GM21360 (cell line): Measurements from ENCODE around the gene ATP1A2.

Experiments
- ATAC-seq: cut with Tn5 transposase; IDR thresholded peaks from one replicate; pipeline ENCODE4 v1.9.1; 2021; ENCODE audit warnings: mild to moderate bottlenecking, moderate library complexity; ENCODE audit not compliant: unreplicated experiment

ATP1A2 gene

DNA sequence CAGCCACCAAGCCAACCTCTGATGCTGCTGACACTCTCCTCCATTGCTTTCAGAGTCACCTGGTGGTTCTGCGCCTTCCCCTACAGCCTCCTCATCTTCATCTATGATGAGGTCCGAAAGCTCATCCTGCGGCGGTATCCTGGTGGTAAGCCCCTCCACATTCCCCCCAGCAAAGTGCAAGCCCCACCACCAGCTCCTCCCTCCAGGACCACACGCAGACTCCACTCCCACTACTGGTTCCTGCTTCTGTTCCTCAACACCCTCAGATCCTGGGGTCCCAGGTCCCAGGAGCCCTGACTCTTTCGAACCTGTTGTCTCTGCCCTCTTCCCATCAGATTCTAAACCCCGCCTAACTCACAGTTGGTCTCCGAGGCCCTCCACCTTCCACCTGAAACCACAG lies 24.3 kb downstream of the ATP1A2 start:
- no peak for ATAC-seq

DNA sequence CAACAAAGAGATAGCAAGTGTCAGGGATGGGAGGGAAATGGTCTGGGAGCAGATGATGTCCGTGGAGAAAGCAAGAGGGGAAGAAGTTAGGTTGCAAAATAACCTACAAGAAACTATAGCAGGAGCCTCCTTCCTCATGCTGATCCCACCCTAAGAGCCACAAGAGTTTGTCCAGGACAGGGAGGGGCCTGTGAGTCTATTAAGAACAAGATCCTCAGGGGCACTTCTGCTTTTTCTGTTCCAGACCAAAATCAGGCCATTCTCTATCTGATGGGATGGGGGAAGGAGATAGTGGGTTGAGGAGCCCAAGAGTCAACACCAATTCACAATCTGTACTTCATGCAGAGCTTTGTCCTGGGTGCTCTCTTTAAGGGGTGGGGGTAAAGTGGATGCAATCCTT lies 28.1 kb downstream of the ATP1A2 start:
- no peak for ATAC-seq

DNA sequence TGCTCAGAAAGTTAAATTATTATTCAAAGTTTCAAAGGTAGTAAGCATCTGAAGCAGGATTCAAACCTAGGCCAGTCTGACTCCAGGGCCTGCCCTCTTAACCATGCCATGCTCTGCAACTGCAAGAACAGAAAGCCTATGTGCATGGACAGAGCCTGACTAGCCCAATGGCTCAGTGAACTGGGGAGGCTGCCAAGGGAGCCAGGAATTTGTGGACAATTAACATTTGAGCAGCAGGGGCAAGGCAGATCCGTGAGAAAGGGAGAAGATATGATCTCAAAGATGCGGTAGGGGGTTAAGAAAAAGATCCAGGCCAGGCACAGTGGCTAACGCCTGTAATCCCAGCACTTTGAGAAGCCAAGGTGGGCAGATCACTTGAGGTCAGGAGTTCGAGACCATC lies 29.4 kb downstream of the ATP1A2 start:
- no peak for ATAC-seq

DNA sequence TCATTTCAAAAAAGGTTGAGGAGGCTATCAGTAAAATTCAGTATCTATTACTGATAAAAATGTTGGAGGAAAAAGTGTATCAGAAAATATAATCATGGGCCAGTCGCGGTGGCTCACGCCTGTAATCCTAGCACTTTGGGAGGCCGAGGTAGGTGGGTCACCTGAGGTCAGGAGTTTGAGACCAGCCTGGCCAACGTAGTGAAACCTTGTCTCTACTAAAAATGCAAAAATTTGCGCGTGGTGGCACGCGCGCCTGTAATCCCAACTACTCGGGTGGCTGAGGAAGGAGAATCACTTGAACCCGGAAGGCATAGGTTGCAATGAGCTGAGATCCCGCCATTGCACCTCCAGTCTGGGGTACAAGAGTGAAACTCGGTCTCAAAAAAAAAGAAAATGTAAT lies 30.5 kb downstream of the ATP1A2 start:
- no peak for ATAC-seq

DNA sequence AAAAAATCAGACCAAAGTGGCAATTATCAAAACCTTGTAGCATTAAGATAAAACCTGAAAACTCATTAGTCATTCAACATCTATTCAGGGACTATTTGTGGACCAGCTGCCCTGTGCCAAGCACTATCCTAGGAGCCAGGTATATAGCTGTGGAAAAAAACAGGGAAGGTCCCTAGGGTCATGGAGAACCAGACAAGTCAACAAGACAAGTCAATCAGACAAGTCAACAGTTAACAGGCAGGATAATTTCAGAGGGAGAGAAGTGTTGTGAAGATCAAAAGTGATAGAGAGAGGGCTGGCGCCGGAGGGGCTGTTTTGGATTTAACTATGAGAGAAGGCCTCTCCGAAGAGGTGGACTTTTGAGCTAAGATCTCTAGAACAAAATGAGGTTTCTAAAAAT lies 32.6 kb downstream of the ATP1A2 start:
- ATAC-seq: no peak

DNA sequence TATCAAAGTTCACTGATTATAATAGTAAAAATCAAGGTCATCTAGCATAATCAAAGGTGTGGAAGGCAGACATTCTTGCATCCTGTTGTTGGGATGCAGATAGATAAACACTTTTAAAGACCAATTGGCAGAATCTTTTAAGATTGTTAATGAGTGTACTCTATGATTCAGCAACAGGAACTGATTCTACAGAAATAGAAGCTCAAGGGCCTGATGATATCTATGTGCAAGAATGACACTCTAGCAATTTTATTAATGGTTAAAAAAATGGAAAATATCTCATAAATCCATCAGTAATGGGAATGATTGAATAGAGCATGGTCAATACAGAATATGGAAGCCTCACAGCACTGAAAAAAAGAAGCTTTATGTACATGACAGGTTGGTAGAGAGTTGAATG lies 33.7 kb downstream of the ATP1A2 start:
- ATAC-seq: no peak

DNA sequence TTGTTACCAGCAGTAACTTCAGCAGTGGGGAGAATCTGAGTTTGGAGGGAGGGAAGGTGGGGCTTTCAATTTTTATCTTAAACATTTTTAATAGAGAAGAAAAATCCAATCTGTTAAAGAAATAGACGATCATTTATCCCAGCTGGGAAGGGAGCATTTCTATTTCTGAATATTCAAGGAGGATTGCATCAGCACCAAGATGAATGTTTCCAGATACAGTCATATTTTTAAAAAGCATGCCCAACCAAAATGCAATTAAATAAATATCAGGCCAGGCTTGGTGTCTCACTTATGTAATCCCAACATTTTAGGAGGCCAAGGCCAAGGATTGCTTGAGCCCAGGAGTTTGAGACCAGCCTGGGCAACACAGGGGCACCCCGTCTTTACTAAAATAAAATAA lies 34.2 kb downstream of the ATP1A2 start:
- no peak for ATAC-seq

DNA sequence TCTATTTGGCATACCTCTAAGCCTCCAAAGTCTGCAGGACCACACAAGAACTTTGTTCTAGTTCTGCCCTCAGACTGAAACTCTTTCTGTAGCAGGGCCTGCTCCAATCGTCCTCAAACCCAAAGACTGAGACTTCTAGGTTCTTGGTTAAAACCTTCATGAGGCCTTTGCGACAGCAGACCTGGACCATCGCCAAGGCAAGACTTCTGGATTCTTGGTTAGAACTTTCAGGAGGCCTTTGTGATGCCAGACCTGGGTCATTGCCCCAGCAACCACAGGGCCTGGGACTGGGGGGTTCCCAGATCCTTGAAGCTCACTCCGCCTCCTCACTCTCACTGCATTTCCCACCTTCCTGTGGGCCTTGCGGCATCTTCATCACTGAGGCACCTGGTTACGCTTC lies 35.7 kb downstream of the ATP1A2 start, which contains the start of gene ATP1A4:
Gene ATP1A4, plus strand, starts transcription at position 301 of the 400 bp plus-strand sequence. CDS start 438 bp downstream, outside the sequence.
- ATAC-seq: no peak

DNA sequence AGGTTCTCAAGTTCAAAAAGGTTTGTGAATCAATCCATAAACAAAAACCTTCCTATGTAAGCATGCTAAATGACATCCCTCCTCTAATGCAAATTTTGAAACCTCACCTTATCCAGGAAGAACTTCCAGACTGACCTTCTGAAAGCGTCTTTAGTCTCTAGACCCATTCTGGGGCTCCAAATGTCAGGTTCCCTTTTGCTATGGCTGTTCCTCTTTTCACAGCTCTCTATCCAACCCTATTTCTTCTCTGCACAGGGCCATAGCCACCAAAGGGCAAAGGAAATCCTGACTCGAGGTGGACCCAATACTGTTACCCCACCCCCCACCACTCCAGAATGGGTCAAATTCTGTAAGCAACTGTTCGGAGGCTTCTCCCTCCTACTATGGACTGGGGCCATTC lies 39.2 kb downstream of the ATP1A2 start:
- ATAC-seq: no peak

DNA sequence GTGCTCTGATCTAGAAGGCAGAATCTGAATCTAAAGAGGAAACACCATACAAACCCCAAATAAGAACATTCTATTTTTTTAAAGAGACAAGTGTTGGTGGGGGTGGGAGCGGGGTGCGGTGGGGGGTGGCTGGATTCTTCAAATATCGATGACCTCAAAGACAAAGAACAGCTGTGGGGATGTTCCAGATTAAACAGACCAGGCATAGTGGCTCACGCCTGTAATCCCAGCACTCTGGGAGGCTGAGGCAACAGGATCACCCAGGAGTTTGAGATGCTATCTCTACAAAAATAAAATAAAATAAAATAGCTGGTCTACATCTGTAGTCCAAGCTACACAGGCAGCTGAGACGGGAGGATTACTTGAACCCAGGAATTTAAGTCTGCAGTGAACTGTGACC lies 40.8 kb downstream of the ATP1A2 start:
- no peak for ATAC-seq

DNA sequence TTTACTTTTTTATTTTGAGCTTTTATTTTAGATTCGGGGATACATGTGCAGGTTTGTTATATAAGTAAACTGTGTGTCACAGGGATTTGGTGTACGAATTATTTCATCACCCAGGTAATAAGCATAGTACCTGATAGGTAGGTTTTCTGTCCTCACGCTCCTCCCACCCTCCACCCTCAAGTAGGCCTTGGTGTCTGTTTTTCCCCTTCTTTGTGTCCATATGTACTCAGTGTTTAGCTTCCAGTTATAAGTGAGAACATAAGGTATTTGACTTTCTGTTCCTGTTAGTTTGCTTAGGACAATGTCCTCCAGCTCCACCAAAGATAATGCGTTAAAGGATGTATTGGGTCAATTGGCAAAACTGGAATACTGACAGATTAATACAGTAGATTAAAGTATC lies 41.6 kb downstream of the ATP1A2 start:
- no peak for ATAC-seq

DNA sequence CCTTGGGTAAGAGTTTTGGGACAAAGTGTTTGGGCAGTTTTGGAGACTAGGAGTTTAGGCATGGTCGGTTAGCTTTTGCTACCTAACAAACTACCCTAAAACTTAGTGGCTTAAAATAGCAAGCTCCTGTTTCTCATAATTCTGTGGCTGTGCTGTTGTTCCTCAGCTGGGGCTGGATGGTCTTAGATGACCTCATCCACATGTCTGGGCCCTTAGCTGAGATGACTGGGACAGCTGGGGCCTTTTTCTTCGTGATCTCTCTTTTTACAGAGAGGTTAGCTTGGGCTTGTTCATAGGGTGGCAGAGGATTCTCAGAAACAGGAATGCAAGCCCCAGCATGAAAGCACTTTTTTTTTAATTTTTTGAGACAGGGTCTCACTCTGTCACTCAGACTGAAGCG lies 42.5 kb downstream of the ATP1A2 start:
- no peak for ATAC-seq

DNA sequence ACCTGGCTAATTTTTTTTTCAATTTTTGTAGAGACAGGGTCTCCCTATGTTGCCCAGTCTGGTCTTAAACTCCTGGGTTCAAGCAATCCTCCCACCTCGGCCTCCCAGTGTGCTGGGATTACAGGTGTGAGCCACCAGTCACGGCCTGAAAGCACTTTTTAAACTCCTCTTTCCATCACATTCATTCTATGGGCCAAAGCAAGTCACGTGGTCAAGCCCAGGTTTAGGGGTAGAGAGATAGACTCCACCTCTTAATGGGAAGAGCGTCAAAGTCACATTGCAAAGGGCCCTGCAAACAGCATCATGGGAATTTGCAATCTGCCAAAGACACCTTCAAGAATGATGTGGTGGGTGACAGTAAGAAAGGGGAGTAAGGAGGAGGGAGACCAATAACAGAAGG lies 43.0 kb downstream of the ATP1A2 start:
- ATAC-seq: no peak

DNA sequence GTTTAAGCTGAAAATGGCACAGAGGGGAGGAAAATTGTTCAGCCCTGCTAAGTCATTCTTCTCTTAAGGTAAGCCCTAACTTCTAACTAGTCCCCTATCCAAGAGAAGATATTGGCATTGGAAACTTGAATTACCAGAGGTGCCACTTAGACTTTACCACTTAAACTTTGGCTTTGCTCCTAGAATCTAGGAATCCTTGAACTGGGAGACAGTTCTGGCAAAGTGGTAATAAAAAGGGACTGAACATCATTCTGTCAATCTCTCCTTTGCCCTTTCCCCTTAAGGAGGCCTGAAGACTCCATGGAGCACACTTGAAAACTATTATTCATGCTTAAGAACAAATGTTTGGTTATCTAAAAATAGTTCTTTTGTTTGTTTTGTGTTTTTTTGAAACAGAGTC lies 44.3 kb downstream of the ATP1A2 start:
- no peak for ATAC-seq

DNA sequence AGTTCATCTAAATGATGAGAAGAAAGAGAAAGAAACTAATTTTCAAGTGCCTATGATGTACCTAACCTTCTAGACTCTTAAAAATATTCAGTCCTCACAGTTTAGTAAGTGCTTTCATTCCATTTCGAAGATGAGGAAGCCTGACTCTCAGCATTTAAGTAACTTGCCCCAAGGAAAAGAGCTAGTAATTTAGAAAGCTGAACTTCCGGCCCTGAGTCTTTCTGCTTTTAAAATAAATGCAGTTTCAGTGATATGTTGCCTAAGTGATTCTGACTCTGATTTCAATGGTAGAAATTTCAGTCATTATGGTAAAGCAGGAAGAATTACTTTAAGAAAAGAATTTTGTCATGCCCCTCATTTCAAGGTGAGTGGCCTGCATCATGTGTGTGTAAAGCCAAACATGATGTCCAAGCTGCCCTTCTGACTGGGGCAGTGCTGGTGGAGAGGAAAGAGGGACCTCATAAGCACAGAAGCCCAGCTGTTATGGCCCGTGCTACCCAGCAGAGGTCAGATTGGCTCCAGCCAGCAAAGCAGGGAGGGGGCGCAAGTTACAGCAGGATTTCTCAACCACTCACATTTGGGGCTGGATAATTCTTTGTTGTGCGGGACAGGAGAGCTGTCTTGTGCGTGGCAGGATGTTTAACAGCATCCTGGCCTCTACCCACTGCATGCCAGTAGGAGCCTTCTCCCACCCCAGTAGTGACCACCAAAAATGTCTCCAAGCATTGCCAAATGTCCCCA lies 46.6 kb downstream of the ATP1A2 start:
- no peak for ATAC-seq

DNA sequence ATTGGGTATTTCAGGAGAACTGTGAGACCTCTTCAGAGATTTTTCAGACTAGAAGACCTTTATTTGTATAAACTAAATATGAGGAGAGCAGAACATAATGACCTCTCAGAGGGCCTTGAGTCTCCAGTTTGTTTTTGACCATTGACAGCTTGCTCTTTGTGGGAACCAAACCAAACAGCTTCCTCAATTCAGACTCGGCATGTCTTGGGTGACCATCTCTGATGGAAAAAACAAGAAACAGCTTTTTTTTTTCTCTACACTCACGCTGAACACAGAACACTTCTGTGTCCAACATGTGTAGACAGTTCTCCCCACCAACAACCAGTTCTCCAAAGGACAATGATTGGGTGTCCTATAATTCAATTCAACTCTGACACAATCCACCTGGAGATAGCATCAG lies 47.4 kb downstream of the ATP1A2 start:
- no peak for ATAC-seq

DNA sequence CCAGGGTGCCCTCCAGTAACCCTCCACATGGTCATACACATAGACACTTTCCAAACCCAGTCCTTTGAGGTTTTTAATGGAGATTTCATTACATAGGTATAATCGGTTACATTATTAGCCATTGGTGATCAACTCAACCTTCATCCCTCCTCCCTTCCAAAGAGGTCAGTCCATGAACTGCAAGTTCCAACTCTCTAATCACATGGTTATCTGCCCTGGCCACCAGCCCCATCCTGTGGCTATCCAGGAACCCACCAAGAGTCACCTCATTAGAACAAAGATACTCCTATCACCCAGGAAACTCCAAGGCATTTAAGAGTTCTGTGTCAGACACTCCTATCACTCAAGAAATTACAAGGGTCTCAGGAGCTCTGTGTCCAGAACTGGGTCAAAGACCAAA lies 48.1 kb downstream of the ATP1A2 start:
- ATAC-seq: no peak

DNA sequence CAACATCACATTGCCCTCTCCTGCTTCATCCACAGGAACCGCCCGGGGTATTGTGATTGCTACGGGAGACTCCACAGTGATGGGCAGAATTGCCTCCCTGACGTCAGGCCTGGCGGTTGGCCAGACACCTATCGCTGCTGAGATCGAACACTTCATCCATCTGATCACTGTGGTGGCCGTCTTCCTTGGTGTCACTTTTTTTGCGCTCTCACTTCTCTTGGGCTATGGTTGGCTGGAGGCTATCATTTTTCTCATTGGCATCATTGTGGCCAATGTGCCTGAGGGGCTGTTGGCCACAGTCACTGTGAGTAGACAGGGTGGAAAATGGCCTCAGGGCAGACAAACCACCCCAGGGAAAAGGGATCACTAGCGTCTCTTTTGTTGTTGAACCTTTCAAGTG lies 48.6 kb downstream of the ATP1A2 start:
- ATAC-seq: no peak

DNA sequence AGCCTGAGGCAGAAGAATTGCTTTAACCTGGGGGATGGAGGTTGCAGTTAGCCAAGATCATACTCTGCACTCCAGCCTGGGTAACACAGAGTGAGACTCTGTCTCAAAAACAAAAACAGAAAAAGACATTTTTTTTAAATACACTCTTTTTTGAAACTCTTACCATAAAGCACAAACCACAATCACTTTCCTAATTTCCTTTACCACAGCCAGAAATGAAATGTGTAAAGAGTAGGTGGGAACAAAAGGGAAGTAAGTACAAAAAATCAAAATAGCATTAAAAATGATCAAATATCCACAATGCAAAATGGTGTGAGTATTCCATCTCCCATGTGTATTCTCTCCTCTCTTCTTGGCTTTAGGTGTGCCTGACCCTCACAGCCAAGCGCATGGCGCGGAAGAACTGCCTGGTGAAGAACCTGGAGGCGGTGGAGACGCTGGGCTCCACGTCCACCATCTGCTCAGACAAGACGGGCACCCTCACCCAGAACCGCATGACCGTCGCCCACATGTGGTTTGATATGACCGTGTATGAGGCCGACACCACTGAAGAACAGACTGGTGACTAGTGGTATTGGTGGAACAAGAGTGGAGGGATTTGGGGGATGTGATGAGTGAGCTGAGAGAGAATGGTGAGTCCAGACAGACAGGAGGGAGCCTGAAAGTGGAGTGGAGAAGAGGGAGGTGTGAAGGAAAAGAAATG lies 50.8 kb downstream of the ATP1A2 start:
- no peak for ATAC-seq

DNA sequence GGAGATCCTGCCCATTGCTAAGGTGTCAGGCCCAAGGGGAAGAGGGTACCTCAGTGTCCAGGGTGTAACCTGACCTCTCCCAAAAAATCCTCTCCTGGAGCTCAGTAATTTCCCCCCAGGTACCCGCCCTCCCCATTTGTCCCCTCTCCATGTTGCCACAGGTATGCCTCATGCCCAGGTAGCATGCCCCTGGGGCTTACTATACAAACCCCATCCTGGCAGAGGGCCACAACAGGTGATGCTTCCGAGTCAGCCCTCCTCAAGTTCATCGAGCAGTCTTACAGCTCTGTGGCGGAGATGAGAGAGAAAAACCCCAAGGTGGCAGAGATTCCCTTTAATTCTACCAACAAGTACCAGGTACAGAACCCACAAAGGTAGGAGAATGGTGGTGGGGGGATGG lies 51.5 kb downstream of the ATP1A2 start:
- ATAC-seq: no peak

DNA sequence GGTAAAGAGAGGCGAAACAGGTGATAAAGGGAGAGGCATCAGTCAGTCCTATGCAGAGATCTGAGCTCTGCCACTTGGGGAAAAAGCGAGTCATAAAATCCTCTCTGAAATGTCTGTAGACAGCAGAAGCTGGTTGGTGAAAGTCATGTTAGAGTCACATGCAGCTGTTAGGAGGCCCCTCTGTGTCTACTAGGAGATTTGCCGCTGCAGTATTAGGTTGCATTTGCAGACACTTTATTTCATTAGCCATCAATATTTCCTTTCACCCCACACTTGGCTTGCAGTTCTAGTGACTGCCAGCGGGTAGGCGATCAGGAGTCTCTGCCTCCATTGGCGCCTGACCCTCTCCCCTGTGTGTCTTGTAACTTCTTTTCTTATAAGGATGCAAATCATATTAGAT lies 52.0 kb downstream of the ATP1A2 start:
- ATAC-seq: no peak

DNA sequence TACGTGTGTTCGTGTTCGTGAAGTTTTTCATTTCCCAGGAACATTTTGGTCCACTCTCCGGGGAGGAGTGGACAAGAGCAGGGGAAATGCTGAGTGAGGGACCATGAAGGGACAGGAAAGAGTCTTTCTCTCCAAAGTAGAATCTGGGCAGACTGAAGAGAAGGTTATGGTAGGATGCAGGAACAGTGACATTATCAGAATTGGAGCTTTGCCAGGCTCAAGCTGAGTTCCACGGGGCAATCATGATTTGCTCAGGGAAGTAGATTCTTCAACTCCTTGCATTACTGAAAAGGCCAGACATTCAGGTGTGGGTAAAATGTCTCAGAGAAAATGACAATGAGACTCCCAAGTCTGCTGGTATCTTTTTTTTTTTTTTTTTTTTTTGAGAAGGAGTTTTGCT lies 52.5 kb downstream of the ATP1A2 start:
- ATAC-seq: no peak
